Measurements from ENCODE around the gene GSG1L.
A peak's percentile ranks its signal among the peaks of the same experiment; 100 is the strongest.

The GSG1L gene

GRCh38 chr16:28063591-28064061, at the start of gene GSG1L:
GSG1L (minus strand) TSS chr16:28063714; CDS start chr16:28063424, 290 bp downstream.
- DNase-seq = no peak

- no peak for DNase-seq
Measured at GRCh38 chr16:28112908-28113307, 49.4 kb upstream of the GSG1L start.

- DNase-seq = no peak
Measured at GRCh38 chr16:28110977-28111376, 47.5 kb upstream of the GSG1L start.

GRCh38 chr16:28110479-28110878, 47.0 kb upstream of the GSG1L start:
- DNase-seq = peak; percentile 11 to 25

- no peak for DNase-seq
Measured at GRCh38 chr16:28110074-28110473, 46.6 kb upstream of the GSG1L start.

GRCh38 chr16:28108590-28109247, 45.2 kb upstream of the GSG1L start:
- no peak for DNase-seq

- no peak for DNase-seq
Measured at GRCh38 chr16:28107232-28107631, 43.7 kb upstream of the GSG1L start.

- no peak for DNase-seq
Measured at GRCh38 chr16:28106467-28107215, 43.1 kb upstream of the GSG1L start.

GRCh38 chr16:28105954-28106353, 42.4 kb upstream of the GSG1L start:
- no peak for DNase-seq

- DNase-seq = no peak
Measured at GRCh38 chr16:28105297-28105696, 41.8 kb upstream of the GSG1L start.

- no peak for DNase-seq
Measured at GRCh38 chr16:28104404-28104803, 40.9 kb upstream of the GSG1L start.

GRCh38 chr16:28103516-28104170, 40.1 kb upstream of the GSG1L start:
- DNase-seq = no peak

- no peak for DNase-seq
Measured at GRCh38 chr16:28101533-28101890, 38.0 kb upstream of the GSG1L start.

GRCh38 chr16:28100810-28101532, 37.5 kb upstream of the GSG1L start:
- no peak for DNase-seq

- DNase-seq = no peak
Measured at GRCh38 chr16:28098959-28099945, 35.7 kb upstream of the GSG1L start.

- no peak for DNase-seq
Measured at GRCh38 chr16:28098171-28098958, 34.9 kb upstream of the GSG1L start.

GRCh38 chr16:28096983-28097899, 33.7 kb upstream of the GSG1L start:
- DNase-seq = no peak

- no peak for DNase-seq
Measured at GRCh38 chr16:28093385-28093725, 29.8 kb upstream of the GSG1L start.

GRCh38 chr16:28092721-28093384, 29.3 kb upstream of the GSG1L start:
- no peak for DNase-seq

- DNase-seq = no peak
Measured at GRCh38 chr16:28091656-28092055, 28.1 kb upstream of the GSG1L start.
